PC-9 (cell line): ENCODE data around the gene AMDHD2.

Source experiments
- EZH2 ChIP-seq: fragments of 200-600 bp; sonication (generic); IDR thresholded peaks from 2 replicates; pipeline ENCODE4 v1.8.0; 2017; ENCODE audit warnings: antibody characterized with exemption, low read depth
- TF ChIP-seq, protein P1 (sequence below): fragments of 200-600 bp; sonication (generic); conservative IDR thresholded peaks from 2 replicates; pipeline ENCODE4 v1.6.1; 2017; ENCODE audit warnings: mixed run types, antibody characterized with exemption, mild to moderate bottlenecking, moderate library complexity

GRCh38 chr16:2516391-2517240, 3.6 kb upstream of the AMDHD2 start:
- TF ChIP-seq, protein P1, sequence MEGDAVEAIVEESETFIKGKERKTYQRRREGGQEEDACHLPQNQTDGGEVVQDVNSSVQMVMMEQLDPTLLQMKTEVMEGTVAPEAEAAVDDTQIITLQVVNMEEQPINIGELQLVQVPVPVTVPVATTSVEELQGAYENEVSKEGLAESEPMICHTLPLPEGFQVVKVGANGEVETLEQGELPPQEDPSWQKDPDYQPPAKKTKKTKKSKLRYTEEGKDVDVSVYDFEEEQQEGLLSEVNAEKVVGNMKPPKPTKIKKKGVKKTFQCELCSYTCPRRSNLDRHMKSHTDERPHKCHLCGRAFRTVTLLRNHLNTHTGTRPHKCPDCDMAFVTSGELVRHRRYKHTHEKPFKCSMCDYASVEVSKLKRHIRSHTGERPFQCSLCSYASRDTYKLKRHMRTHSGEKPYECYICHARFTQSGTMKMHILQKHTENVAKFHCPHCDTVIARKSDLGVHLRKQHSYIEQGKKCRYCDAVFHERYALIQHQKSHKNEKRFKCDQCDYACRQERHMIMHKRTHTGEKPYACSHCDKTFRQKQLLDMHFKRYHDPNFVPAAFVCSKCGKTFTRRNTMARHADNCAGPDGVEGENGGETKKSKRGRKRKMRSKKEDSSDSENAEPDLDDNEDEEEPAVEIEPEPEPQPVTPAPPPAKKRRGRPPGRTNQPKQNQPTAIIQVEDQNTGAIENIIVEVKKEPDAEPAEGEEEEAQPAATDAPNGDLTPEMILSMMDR: no peak
- no peak for TF ChIP-seq EZH2
